Suprapubic skin (tissue), 4 donors: Measurements from ENCODE around the gene SHKBP1. TPM values are rescaled to one million over a fixed set of nuclear protein-coding genes. Genes with fewer than 3 reads are reported as not detected.

Experiments used
- DNase-seq, 2 donors: peaks; one replicate each; pipeline ENCODE4 v3.0.0-alpha.2; 2019; ENCODE audit warnings: low spot score in 2 of 2
- H3K27ac ChIP-seq: fragments of 200-600 bp; sonication (generic); one replicate; pipeline ENCODE4 v1.5.1; 2019
- H3K27me3 ChIP-seq: fragments of 200-600 bp; sonication (generic); one replicate; pipeline ENCODE4 v1.5.1; 2019
- H3K36me3 ChIP-seq: fragments of 200-600 bp; sonication (generic); one replicate; pipeline ENCODE4 v1.5.1; 2019
- H3K4me1 ChIP-seq: fragments of 200-600 bp; sonication (generic); one replicate; pipeline ENCODE4 v1.5.1; 2019
- H3K4me3 ChIP-seq: fragments of 200-600 bp; sonication (generic); one replicate; pipeline ENCODE4 v1.5.1; 2019; ENCODE audit warnings: mild to moderate bottlenecking
- H3K9me3 ChIP-seq: fragments of 200-600 bp; sonication (generic); one replicate; pipeline ENCODE4 v1.5.1; 2019
- EP300 ChIP-seq: sonication (generic); formaldehyde crosslinking; IDR thresholded peaks from one replicate; pipeline ENCODE4 v1.6.1; 2017; ENCODE audit warnings: antibody characterized with exemption
- POLR2A ChIP-seq, 2 donors: fragments of 450-650 bp; IDR thresholded peaks; one replicate each; pipeline ENCODE4 v1.6.1; 2017; ENCODE audit warnings: antibody characterized with exemption in 2 of 2, mild to moderate bottlenecking in 2 of 2, moderate library complexity in 2 of 2
- POLR2AphosphoS5 ChIP-seq, 3 donors: sonication (generic); formaldehyde crosslinking; IDR thresholded peaks; one replicate each; pipeline ENCODE4 v1.6.1; 2017; ENCODE audit warnings: antibody characterized with exemption in 3 of 3
- WGBS: methylation state at CpG from one replicate; pipeline ENCODE4 v1.1.5; 2018; 5-methylcytosine and 5-hydroxymethylcytosine counted together
- total RNA-seq, 4 donors: library from RNA; depleted of rRNA; stranded (reverse); fragments of >200 nt; gene quantifications; one replicate each; pipeline ENCODE4 v1.1.0, GENCODE V29; 2016
- TF ChIP-seq, protein P1 (sequence below), 2 donors: fragments of 200-600 bp in 1 of 2; fragments of 450-650 bp in 1 of 2; sonication (generic) in 1 of 2; IDR thresholded peaks; one replicate each; pipeline ENCODE4 v1.5.1; 2016 to 2019; ENCODE audit warnings: antibody characterized with exemption in 2 of 2, mild to moderate bottlenecking in 1 of 2, moderate library complexity in 1 of 2

Gene SHKBP1
- total RNA-seq, 4 donors from 2014 or later = 42.2 to 58.3 (median 51.1) TPM

DNA sequence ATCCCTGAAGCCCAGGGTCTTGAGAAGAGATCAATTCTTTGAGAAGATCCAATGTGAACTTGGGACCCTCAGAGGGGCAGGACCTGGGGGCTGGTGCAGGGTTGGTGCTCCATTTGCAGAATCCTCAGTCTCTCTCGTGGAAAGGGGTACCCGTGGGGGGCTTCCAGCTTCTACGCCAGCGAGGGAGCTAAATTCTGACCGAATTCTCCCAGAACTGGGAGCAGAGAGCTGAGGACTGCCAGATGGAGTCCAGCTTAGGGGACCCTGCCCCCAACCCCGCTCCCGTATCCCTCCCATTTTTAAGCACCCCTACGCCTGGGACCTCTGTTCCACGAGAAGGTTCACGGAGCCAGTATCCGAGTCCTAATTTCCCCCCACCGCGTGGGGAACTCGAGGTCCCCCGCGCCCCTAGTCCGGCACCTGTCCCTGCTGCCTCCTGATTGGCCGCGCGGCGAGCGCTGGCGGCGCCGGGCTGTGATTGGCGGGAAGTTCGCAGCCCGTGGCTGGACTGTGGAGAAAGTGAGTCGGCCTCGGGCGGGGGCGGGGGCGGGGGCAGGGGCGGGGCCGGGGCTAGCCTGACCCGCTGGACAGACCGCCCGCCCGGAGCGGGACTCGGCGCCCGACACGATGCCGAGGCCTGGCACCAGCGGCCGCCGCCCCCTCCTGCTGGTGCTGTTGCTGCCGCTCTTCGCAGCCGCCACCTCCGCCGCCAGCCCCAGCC lies 20.1 kb downstream of the SHKBP1 start:
- Histone ChIP-seq H3K27ac (no peak overlapping the region), H3K27me3 (peaks cover 24% of the 10 kb centered on the region), H3K4me3 (peak overlapping the region; percentile 34), H3K9me3 (no peaks in the 10 kb centered on the region), H3K36me3 (no peaks in the 10 kb centered on the region), H3K4me1 (peaks cover 54% of the 10 kb centered on the region)
- no peak for DNase-seq
- no peak for TF ChIP-seq POLR2A (IDR thresholded peaks at IDR 0.05)
- TF ChIP-seq, protein P1, sequence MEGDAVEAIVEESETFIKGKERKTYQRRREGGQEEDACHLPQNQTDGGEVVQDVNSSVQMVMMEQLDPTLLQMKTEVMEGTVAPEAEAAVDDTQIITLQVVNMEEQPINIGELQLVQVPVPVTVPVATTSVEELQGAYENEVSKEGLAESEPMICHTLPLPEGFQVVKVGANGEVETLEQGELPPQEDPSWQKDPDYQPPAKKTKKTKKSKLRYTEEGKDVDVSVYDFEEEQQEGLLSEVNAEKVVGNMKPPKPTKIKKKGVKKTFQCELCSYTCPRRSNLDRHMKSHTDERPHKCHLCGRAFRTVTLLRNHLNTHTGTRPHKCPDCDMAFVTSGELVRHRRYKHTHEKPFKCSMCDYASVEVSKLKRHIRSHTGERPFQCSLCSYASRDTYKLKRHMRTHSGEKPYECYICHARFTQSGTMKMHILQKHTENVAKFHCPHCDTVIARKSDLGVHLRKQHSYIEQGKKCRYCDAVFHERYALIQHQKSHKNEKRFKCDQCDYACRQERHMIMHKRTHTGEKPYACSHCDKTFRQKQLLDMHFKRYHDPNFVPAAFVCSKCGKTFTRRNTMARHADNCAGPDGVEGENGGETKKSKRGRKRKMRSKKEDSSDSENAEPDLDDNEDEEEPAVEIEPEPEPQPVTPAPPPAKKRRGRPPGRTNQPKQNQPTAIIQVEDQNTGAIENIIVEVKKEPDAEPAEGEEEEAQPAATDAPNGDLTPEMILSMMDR (IDR thresholded peaks at IDR 0.05) = no peak
- no peak for TF ChIP-seq EP300
- no peak for TF ChIP-seq POLR2AphosphoS5 (IDR thresholded peaks at IDR 0.05)
- 35% methylated on average over 7 of the region's 53 CpGs for WGBS

DNA sequence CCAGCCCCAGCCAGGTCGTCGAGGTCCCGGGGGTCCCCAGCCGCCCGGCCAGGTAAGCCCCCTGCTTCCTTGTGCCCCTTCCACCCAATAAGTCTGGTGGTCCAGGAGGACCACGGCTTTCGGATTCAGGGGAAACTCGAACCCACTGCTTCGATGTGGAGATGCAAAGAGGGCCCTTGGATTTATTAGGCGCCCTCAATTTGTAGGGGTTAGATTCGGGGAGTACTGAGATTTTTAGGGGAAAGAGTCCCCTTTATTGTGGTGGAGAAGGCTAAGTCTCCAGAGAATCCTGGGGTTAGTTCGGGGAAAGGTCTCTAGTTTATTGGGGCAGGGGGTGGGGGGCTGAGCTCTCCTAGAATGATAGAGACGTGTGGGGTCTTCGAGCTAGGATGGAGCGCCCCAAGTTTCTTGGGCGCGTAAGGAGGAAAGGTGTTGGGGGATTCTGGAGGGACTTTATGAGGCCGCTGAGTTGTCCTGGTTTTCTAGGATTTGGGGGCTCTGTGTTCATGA lies 20.7 kb downstream of the SHKBP1 start:
- Histone ChIP-seq H3K4me1 (peaks cover 60% of the 10 kb centered on the region), H3K9me3 (no peaks in the 10 kb centered on the region), H3K36me3 (no peaks in the 10 kb centered on the region), H3K27ac (no peak overlapping the region), H3K27me3 (peaks cover 24% of the 10 kb centered on the region), H3K4me3 (peak overlapping the region; percentile 34)
- DNase-seq = no peak
- TF ChIP-seq POLR2AphosphoS5 (IDR thresholded peaks at IDR 0.05) (no peak), POLR2A (IDR thresholded peaks at IDR 0.05) (no peak), EP300 (no peak)
- TF ChIP-seq, protein P1 (IDR thresholded peaks at IDR 0.05) = no peak
- WGBS = 27% methylated on average over 12 of the region's 18 CpGs

DNA sequence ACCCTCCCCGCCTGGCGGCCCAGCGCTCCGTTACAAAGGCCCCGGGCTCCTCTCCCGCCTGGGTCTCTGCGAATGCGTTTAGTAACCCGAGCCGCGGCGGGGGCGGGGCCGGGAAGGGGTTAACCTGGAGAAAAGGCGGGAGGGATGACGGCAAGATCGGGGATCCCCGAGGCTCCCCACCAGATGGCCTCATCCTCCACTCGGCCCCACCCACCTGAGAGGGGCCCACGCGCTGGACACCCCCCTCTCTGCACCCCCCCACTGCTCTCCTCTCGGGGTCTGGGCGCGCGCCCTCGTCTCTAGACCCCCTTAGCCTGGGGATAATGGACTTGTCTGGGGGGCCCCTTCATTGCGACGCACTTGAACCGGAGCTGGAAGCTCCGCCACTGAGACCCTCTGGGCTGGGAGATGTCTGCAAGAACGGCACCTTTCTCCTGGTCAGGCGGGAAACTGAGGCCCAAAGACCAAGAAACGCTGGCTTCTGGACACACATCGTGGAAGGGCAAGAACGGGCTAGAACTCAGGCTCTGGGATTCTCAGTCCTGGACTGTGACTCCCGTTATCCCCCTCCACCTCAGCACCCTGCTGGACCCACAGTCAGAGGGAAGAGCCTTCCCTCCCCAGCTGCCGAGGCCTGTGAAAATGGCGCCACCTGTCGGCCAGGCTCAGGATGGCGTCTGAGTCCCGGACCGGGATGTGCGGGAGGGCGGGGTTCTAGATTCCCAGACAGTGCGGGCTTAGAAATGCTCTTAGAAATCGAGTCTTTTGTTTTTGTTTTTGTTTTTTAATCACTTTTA lies 21.6 kb downstream of the SHKBP1 start:
- H3K4me3 ChIP-seq = no peak overlapping the region
- peak; percentile 94 to 95 for DNase-seq
- peaks cover 69% of the 10 kb centered on the region for H3K4me1 ChIP-seq
- 0% methylated on average over 11 of the region's 46 CpGs for WGBS
- no peaks in the 10 kb centered on the region for H3K9me3 ChIP-seq
- peaks cover 24% of the 10 kb centered on the region for H3K27me3 ChIP-seq
- no peak for TF ChIP-seq POLR2A (IDR thresholded peaks at IDR 0.05)
- TF ChIP-seq, protein P1 (IDR thresholded peaks at IDR 0.05) = peak; percentile 97 to 98
- no peak overlapping the region for H3K27ac ChIP-seq
- H3K36me3 ChIP-seq = no peaks in the 10 kb centered on the region

DNA sequence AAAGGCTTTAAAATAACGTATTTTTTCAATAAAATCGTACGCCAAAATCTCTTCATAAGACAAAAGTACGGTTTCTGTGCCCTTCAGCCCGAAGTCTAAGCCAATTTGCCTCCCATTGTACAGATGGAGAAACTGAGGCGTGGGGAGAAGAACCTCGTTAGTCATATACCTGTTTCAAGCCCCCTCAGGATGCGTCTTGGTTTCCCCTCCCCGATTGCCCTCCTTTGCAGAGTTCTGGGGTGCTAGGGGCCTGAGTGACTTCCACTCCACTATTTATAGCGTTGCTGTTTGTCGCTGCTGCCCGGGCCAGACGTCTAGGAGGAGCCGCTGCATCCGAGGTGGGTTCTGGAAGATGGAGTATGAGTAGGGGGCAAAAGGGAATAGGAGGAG lies 22.2 kb downstream of the SHKBP1 start:
- 9% methylated on average over 15 of the region's 15 CpGs for WGBS
- H3K4me3 ChIP-seq = no peak overlapping the region
- TF ChIP-seq POLR2A (IDR thresholded peaks at IDR 0.05) (no peak), EP300 (no peak), POLR2AphosphoS5 (IDR thresholded peaks at IDR 0.05) (no peak)
- TF ChIP-seq, protein P1 (IDR thresholded peaks at IDR 0.05) = no peak
- H3K27ac ChIP-seq = no peak overlapping the region
- DNase-seq = no peak
- H3K4me1 ChIP-seq = peaks cover 73% of the 10 kb centered on the region
- H3K36me3 ChIP-seq = no peaks in the 10 kb centered on the region
- H3K9me3 ChIP-seq = no peaks in the 10 kb centered on the region
- H3K27me3 ChIP-seq = peaks cover 24% of the 10 kb centered on the region

DNA sequence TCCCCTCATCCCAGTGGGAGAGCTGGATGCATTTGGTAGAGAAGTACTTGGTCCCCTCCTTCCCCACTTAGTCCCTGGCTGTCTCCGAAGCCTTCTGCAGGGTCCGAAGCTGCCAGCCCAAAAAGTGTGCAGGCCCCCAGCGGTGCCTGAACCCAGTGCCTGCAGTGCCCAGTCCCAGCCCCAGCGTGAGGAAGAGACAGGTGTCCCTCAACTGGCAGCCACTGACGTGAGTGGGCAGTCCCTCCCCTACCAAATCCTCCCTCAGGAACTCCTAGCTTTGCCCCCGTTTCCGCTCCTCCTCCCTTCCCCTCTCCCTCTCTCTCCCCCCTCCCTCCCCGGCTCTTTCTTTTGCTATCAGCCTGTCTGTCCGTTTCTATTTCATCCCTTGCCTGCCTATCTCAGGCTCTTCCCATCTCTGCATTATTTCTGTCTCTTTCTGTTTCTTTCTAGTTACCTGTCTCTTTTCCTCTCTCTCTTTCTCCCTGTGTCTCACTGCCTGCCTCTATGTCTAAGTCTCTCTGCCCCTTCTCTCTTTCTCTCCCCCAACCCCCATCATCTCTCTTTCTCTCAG lies 22.7 kb downstream of the SHKBP1 start:
- H3K36me3 ChIP-seq = no peaks in the 10 kb centered on the region
- peak overlapping the region; percentile 13 for H3K27ac ChIP-seq
- peaks cover 24% of the 10 kb centered on the region for H3K27me3 ChIP-seq
- no peak overlapping the region for H3K4me3 ChIP-seq
- under 1% methylated on average over 9 of the region's 9 CpGs for WGBS
- TF ChIP-seq EP300 (no peak), POLR2A (IDR thresholded peaks at IDR 0.05) (no peak), POLR2AphosphoS5 (IDR thresholded peaks at IDR 0.05) (no peak)
- TF ChIP-seq, protein P1 (IDR thresholded peaks at IDR 0.05) = no peak
- no peak for DNase-seq
- peaks cover 77% of the 10 kb centered on the region for H3K4me1 ChIP-seq
- H3K9me3 ChIP-seq = no peaks in the 10 kb centered on the region
